ENCODE measurements around the gene TENM4. TPM values are rescaled to one million over a fixed set of nuclear protein-coding genes. Genes with fewer than 3 reads are reported as not detected.
A peak's percentile ranks its signal among the peaks of the same experiment; 100 is the strongest.

The TENM4 gene
- total RNA-seq, 1 experiment from 2014 or later: 9.9 TPM

DNA sequence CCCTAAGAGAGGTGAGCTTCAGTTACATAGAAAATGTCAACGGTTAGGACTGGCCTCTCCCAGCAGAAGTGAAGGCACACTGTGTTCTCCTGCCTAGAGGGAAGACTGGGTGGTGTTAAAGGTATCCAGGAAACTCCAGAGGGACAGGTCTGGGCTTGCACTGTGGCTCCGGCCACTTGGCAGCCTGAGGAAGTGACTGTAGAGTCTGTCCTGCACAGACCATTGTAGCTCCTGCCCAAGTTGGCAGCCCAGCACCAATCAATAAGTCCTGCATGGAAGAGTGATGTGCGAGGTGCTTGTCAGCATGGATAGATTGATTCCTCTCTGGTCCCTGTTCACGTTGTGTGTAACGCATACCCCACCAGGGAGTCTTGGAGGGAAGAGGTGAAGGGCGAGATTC is 284.8 kb downstream of the TENM4 start:
- no peaks in the 10 kb centered on the region for H3K27me3 Mint-ChIP-seq (ENCODE audit: insufficient read depth, unreplicated experiment)
- peak overlapping the region; percentile 81 for H3K27ac Mint-ChIP-seq (ENCODE audit: low read depth, unreplicated experiment)
- CTCF ChIA-PET: interaction anchor here (0.8 to 1.3 kb wide), 4 partner anchors 9 to 56 kb away, joined by 3 to 4 read pairs (median 3); no protein-coding TSS in a partner anchor
- DNase-seq (ENCODE audit: unreplicated experiment): peak; percentile 83
- H3K4me3 Mint-ChIP-seq (ENCODE audit: unreplicated experiment): no peak overlapping the region
- intact Hi-C loops (cut with micrococcal nuclease): no loop called here
- TF ChIP-seq, protein P1, sequence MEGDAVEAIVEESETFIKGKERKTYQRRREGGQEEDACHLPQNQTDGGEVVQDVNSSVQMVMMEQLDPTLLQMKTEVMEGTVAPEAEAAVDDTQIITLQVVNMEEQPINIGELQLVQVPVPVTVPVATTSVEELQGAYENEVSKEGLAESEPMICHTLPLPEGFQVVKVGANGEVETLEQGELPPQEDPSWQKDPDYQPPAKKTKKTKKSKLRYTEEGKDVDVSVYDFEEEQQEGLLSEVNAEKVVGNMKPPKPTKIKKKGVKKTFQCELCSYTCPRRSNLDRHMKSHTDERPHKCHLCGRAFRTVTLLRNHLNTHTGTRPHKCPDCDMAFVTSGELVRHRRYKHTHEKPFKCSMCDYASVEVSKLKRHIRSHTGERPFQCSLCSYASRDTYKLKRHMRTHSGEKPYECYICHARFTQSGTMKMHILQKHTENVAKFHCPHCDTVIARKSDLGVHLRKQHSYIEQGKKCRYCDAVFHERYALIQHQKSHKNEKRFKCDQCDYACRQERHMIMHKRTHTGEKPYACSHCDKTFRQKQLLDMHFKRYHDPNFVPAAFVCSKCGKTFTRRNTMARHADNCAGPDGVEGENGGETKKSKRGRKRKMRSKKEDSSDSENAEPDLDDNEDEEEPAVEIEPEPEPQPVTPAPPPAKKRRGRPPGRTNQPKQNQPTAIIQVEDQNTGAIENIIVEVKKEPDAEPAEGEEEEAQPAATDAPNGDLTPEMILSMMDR (IDR thresholded peaks at IDR 0.05; ENCODE audit: unreplicated experiment): no peak
- BruUV-seq (replicated peaks): no TSS peak
- peaks cover 35% of the 10 kb centered on the region for H3K4me1 Mint-ChIP-seq (ENCODE audit: insufficient read depth, unreplicated experiment)
- H3K36me3 Mint-ChIP-seq (ENCODE audit: insufficient read depth, unreplicated experiment): no peaks in the 10 kb centered on the region
- POLR2A ChIA-PET: interaction anchor here (0.7 kb wide), 1 partner anchor 14 kb away, joined by 3 read pairs; no protein-coding TSS in a partner anchor
- H3K9me3 Mint-ChIP-seq (ENCODE audit: unreplicated experiment): no peaks in the 10 kb centered on the region

DNA sequence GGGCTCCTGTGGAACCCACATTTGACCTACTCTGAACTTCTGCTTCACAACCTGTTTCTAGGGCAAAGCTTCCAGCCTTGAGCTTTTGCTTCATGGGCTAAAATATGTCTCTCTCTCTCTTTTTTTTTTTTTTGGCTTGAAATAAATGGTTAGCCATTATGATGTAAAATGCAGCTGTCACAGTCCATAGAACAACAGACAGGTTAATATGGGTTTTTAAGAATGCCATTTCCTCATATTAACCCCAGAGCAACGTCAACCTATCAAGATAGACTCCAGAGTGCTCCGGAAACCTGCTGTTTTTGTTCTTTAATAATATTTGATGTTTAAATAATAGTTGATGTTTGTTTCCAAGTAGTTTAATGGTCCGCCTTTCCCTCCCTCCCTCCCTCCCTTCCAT is 285.6 kb downstream of the TENM4 start:
- intact Hi-C loops (cut with micrococcal nuclease): no loop called here
- H3K27me3 Mint-ChIP-seq (ENCODE audit: insufficient read depth, unreplicated experiment): no peaks in the 10 kb centered on the region
- H3K4me3 Mint-ChIP-seq (ENCODE audit: unreplicated experiment): no peak overlapping the region
- peak overlapping the region; percentile 81 for H3K27ac Mint-ChIP-seq (ENCODE audit: low read depth, unreplicated experiment)
- DNase-seq (ENCODE audit: unreplicated experiment): no peak
- CTCF ChIA-PET: interaction anchor here (0.8 to 1.3 kb wide), 4 partner anchors 9 to 57 kb away, joined by 3 to 4 read pairs (median 3); no protein-coding TSS in a partner anchor
- no TSS peak for BruUV-seq (replicated peaks)
- POLR2A ChIA-PET: no interaction called here
- peaks cover 30% of the 10 kb centered on the region for H3K4me1 Mint-ChIP-seq (ENCODE audit: insufficient read depth, unreplicated experiment)
- H3K36me3 Mint-ChIP-seq (ENCODE audit: insufficient read depth, unreplicated experiment): no peaks in the 10 kb centered on the region
- TF ChIP-seq, protein P1 (IDR thresholded peaks at IDR 0.05; ENCODE audit: unreplicated experiment): no peak
- H3K9me3 Mint-ChIP-seq (ENCODE audit: unreplicated experiment): no peaks in the 10 kb centered on the region

DNA sequence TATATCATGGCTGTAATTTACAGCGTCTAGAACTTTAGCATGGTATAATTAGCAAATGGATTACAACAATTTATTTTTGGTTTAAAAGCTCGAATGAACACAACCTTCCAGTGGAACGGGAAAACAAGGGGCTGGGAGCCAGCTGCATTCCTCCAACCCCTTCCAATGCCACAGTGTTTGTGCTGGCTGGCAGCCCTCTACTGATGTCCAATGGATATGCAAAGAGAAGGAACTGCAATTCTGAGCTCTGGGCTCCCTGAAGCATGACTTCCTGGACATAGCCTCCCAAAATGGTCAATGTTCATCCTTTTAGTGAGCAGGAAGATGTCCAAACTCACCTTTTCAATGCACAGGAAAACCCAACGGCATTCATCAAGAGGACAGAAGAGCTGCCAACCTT is 288.3 kb downstream of the TENM4 start:
- DNase-seq (ENCODE audit: unreplicated experiment): no peak
- CTCF ChIA-PET: interaction anchor here (0.8 to 1.0 kb wide), 2 partner anchors 11 to 507 kb away, joined by 3 to 4 read pairs; no protein-coding TSS in a partner anchor
- POLR2A ChIA-PET: no interaction called here
- Mint-ChIP-seq H3K27me3 (ENCODE audit: insufficient read depth, unreplicated experiment) (no peaks in the 10 kb centered on the region), H3K9me3 (ENCODE audit: unreplicated experiment) (no peaks in the 10 kb centered on the region), H3K4me3 (ENCODE audit: unreplicated experiment) (no peak overlapping the region), H3K4me1 (ENCODE audit: insufficient read depth, unreplicated experiment) (peaks cover 21% of the 10 kb centered on the region), H3K27ac (ENCODE audit: low read depth, unreplicated experiment) (no peak overlapping the region), H3K36me3 (ENCODE audit: insufficient read depth, unreplicated experiment) (no peaks in the 10 kb centered on the region)
- no TSS peak for BruUV-seq (replicated peaks)
- TF ChIP-seq, protein P1 (IDR thresholded peaks at IDR 0.05; ENCODE audit: unreplicated experiment): no peak
- intact Hi-C loops (cut with micrococcal nuclease): no loop called here

DNA sequence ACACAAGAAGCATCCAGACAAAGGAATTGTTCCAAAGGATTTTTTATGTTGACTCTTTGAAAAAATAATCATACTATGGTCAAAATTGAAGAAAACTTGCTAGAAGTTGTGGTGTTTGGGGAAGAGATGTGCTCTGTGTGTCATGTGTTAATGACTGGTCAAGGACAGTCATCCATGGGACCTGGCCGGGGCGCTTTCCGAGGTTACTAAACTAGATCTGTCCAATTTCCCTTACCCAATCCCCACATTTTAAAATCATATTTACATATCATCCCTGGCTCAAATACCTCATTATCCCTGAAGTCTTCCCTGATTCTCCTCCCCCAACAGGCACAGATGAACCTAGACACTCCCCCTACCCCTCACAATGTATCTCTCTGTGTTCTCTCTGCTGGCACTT is 289.4 kb downstream of the TENM4 start:
- ChIA-PET CTCF (no interaction called here), POLR2A (no interaction called here)
- Mint-ChIP-seq H3K27me3 (ENCODE audit: insufficient read depth, unreplicated experiment) (no peaks in the 10 kb centered on the region), H3K27ac (ENCODE audit: low read depth, unreplicated experiment) (no peak overlapping the region), H3K36me3 (ENCODE audit: insufficient read depth, unreplicated experiment) (no peaks in the 10 kb centered on the region), H3K9me3 (ENCODE audit: unreplicated experiment) (no peaks in the 10 kb centered on the region), H3K4me1 (ENCODE audit: insufficient read depth, unreplicated experiment) (peaks cover 10% of the 10 kb centered on the region), H3K4me3 (ENCODE audit: unreplicated experiment) (no peak overlapping the region)
- no TSS peak for BruUV-seq (replicated peaks)
- intact Hi-C loops (cut with micrococcal nuclease): no loop called here
- no peak for DNase-seq (ENCODE audit: unreplicated experiment)
- TF ChIP-seq, protein P1 (IDR thresholded peaks at IDR 0.05; ENCODE audit: unreplicated experiment): no peak

Measured in MCF 10A (cell line).